DOHH2 (cell line): Measurements from ENCODE around the gene NUP98.

Experiments used
- CTCF ChIP-seq: fragments of 200-600 bp; sonication (generic); IDR thresholded peaks from one replicate; pipeline ENCODE4 v1.5.1; 2014; ENCODE audit warnings: antibody characterized with exemption, mild to moderate bottlenecking, low read depth, low read length; ENCODE audit not compliant: poor library complexity, severe bottlenecking
- EZH2phosphoT487 ChIP-seq: fragments of 200-600 bp; sonication (generic); IDR thresholded peaks from 2 replicates; pipeline ENCODE4 v1.6.1; 2017; ENCODE audit warnings: borderline replicate concordance, mild to moderate bottlenecking, antibody characterized with exemption, low read length, moderate library complexity, mixed read lengths

GRCh38 chr11:3843326-3843725 lies 46.0 kb upstream of the NUP98 start:
- TF ChIP-seq CTCF (no peak), EZH2phosphoT487 (no peak)
